ENCODE measurements around the gene RADIL. TPM values are rescaled to one million over a fixed set of nuclear protein-coding genes. Genes with fewer than 3 reads are reported as not detected.

RADIL gene
- total RNA-seq, 1 donor from 2014 or later = 0.86 TPM

DNA sequence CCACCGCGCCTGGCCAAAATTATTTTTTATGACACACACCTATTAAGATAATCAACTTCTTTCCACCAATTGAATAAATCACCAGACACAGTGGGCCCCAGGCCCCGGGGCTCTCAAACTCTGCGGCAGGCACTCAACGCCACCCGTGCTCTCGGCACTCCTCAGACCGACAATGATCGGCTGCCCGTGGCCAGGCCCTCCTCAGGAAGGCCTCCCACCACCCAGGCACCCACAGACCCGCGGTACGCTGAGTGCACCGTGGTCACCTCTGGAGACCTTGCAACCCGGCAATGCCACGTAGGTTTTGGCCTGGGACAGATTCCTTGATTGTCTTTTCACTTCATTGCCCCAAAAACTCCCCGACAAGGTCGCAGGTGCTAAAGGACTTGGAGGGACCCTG is 6.9 kb downstream of the RADIL start:
- Histone ChIP-seq H3K9ac (ENCODE audit: low read length) (no peak overlapping the region), H3K4me1 (ENCODE audit: insufficient read depth, low read length) (peaks cover 6% of the 10 kb centered on the region), H3K27me3 (ENCODE audit: insufficient read depth, low read length) (no peaks in the 10 kb centered on the region), H3K79me2 (ENCODE audit: insufficient read depth, low read length) (no peaks in the 10 kb centered on the region), H4K20me1 (ENCODE audit: insufficient read depth, low read length) (no peaks in the 10 kb centered on the region), H3K4me2 (ENCODE audit: low read length) (no peak overlapping the region), H3K9me3 (ENCODE audit: insufficient read depth, low read depth, low read length) (no peaks in the 10 kb centered on the region), H3K36me3 (ENCODE audit: insufficient read depth, low read length) (no peaks in the 10 kb centered on the region), H3K4me3 (ENCODE audit: insufficient read depth, low read depth, low read length) (no peak overlapping the region), H2AFZ (ENCODE audit: low read depth, low read length) (no peak overlapping the region), H3K27ac (ENCODE audit: low read depth, low read length) (no peak overlapping the region)
- no peak for FAIRE-seq
- Mint-ChIP-seq H3K27ac (ENCODE audit: unreplicated experiment) (no peak overlapping the region), H3K27me3 (ENCODE audit: low read depth, unreplicated experiment) (peaks cover 19% of the 10 kb centered on the region), H3K4me3 (ENCODE audit: unreplicated experiment) (no peak overlapping the region), H3K9me3 (ENCODE audit: unreplicated experiment) (no peaks in the 10 kb centered on the region), H3K36me3 (ENCODE audit: low read depth, unreplicated experiment) (no peaks in the 10 kb centered on the region), H3K4me1 (ENCODE audit: low read depth, unreplicated experiment) (peaks cover 6% of the 10 kb centered on the region)
- DNase-seq (ENCODE audit: low read depth) = no peak
- no peak for TF ChIP-seq EZH2 (IDR thresholded peaks at IDR 0.05; ENCODE audit: insufficient read depth, low read length)
- TF ChIP-seq, protein P1, sequence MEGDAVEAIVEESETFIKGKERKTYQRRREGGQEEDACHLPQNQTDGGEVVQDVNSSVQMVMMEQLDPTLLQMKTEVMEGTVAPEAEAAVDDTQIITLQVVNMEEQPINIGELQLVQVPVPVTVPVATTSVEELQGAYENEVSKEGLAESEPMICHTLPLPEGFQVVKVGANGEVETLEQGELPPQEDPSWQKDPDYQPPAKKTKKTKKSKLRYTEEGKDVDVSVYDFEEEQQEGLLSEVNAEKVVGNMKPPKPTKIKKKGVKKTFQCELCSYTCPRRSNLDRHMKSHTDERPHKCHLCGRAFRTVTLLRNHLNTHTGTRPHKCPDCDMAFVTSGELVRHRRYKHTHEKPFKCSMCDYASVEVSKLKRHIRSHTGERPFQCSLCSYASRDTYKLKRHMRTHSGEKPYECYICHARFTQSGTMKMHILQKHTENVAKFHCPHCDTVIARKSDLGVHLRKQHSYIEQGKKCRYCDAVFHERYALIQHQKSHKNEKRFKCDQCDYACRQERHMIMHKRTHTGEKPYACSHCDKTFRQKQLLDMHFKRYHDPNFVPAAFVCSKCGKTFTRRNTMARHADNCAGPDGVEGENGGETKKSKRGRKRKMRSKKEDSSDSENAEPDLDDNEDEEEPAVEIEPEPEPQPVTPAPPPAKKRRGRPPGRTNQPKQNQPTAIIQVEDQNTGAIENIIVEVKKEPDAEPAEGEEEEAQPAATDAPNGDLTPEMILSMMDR (IDR thresholded peaks at IDR 0.05; ENCODE audit: insufficient read depth, low read depth, low read length) = no peak

GRCh38 chr7:4875391-4875790 is 8.1 kb downstream of the RADIL start:
- no peaks in the 10 kb centered on the region for H3K36me3 Mint-ChIP-seq (ENCODE audit: low read depth, unreplicated experiment)
- peaks cover 19% of the 10 kb centered on the region for H3K27me3 Mint-ChIP-seq (ENCODE audit: low read depth, unreplicated experiment)
- no peak overlapping the region for H3K9ac ChIP-seq (ENCODE audit: low read length)
- H3K4me3 ChIP-seq (ENCODE audit: insufficient read depth, low read depth, low read length) = no peak overlapping the region
- H3K27ac Mint-ChIP-seq (ENCODE audit: unreplicated experiment) = no peak overlapping the region
- H3K79me2 ChIP-seq (ENCODE audit: insufficient read depth, low read length) = no peaks in the 10 kb centered on the region
- no peak for DNase-seq (ENCODE audit: low read depth)
- H3K9me3 ChIP-seq (ENCODE audit: insufficient read depth, low read depth, low read length) = no peaks in the 10 kb centered on the region
- no peak overlapping the region for H3K4me3 Mint-ChIP-seq (ENCODE audit: unreplicated experiment)
- TF ChIP-seq EZH2 (IDR thresholded peaks at IDR 0.05; ENCODE audit: insufficient read depth, low read length) = no peak
- TF ChIP-seq, protein P1 (IDR thresholded peaks at IDR 0.05; ENCODE audit: insufficient read depth, low read depth, low read length) = no peak
- FAIRE-seq = no peak
- H3K4me1 ChIP-seq (ENCODE audit: insufficient read depth, low read length) = peaks cover 10% of the 10 kb centered on the region
- no peaks in the 10 kb centered on the region for H4K20me1 ChIP-seq (ENCODE audit: insufficient read depth, low read length)
- peaks cover 6% of the 10 kb centered on the region for H3K4me1 Mint-ChIP-seq (ENCODE audit: low read depth, unreplicated experiment)
- no peaks in the 10 kb centered on the region for H3K27me3 ChIP-seq (ENCODE audit: insufficient read depth, low read length)
- H3K36me3 ChIP-seq (ENCODE audit: insufficient read depth, low read length) = no peaks in the 10 kb centered on the region
- no peak overlapping the region for H3K27ac ChIP-seq (ENCODE audit: low read depth, low read length)
- no peak overlapping the region for H3K4me2 ChIP-seq (ENCODE audit: low read length)
- no peak overlapping the region for H2AFZ ChIP-seq (ENCODE audit: low read depth, low read length)
- no peaks in the 10 kb centered on the region for H3K9me3 Mint-ChIP-seq (ENCODE audit: unreplicated experiment)

- Mint-ChIP-seq H3K4me3 (ENCODE audit: unreplicated experiment) (no peak overlapping the region), H3K27ac (ENCODE audit: unreplicated experiment) (no peak overlapping the region), H3K36me3 (ENCODE audit: low read depth, unreplicated experiment) (no peaks in the 10 kb centered on the region), H3K9me3 (ENCODE audit: unreplicated experiment) (peaks cover 3% of the 10 kb centered on the region), H3K27me3 (ENCODE audit: low read depth, unreplicated experiment) (peaks cover 9% of the 10 kb centered on the region), H3K4me1 (ENCODE audit: low read depth, unreplicated experiment) (peaks cover 4% of the 10 kb centered on the region)
- H3K4me3 ChIP-seq (ENCODE audit: insufficient read depth, low read depth, low read length) = no peak overlapping the region
- H3K4me2 ChIP-seq (ENCODE audit: low read length) = no peak overlapping the region
- no peak overlapping the region for H3K9ac ChIP-seq (ENCODE audit: low read length)
- H3K36me3 ChIP-seq (ENCODE audit: insufficient read depth, low read length) = no peaks in the 10 kb centered on the region
- H3K27ac ChIP-seq (ENCODE audit: low read depth, low read length) = no peak overlapping the region
- no peaks in the 10 kb centered on the region for H3K79me2 ChIP-seq (ENCODE audit: insufficient read depth, low read length)
- no peaks in the 10 kb centered on the region for H3K9me3 ChIP-seq (ENCODE audit: insufficient read depth, low read depth, low read length)
- TF ChIP-seq, protein P1 (IDR thresholded peaks at IDR 0.05; ENCODE audit: insufficient read depth, low read depth, low read length) = no peak
- TF ChIP-seq EZH2 (IDR thresholded peaks at IDR 0.05; ENCODE audit: insufficient read depth, low read length) = no peak
- H4K20me1 ChIP-seq (ENCODE audit: insufficient read depth, low read length) = no peaks in the 10 kb centered on the region
- no peak for DNase-seq (ENCODE audit: low read depth)
- no peak overlapping the region for H2AFZ ChIP-seq (ENCODE audit: low read depth, low read length)
- H3K27me3 ChIP-seq (ENCODE audit: insufficient read depth, low read length) = no peaks in the 10 kb centered on the region
- H3K4me1 ChIP-seq (ENCODE audit: insufficient read depth, low read length) = peaks cover 3% of the 10 kb centered on the region
- FAIRE-seq = no peak
These were observed 10.2 kb downstream of the RADIL start for GRCh38 chr7:4873071-4873944.
